IMR-90 (cell line): Measurements from ENCODE around the gene PIP5K1B. TPM values are rescaled to one million over a fixed set of nuclear protein-coding genes. Genes with fewer than 3 reads are reported as not detected.

ENCODE experiments used
- ATAC-seq: fragments of 200-7000 bp; cut with Tn5 transposase; 2 replicates; pipeline ENCODE4 v1.9.1; 2020; ENCODE audit warnings: low read depth, mild to moderate bottlenecking, moderate library complexity
- BruUV-seq: library from RNA; stranded (reverse); fragments of 400-500 nt; replicated peaks from 2 replicates; lab custom pipeline; 2021; lab: Mats Ljungman, UMichigan
- CTCF ChIA-PET: fragments of 300-600 bp; formaldehyde crosslinking; extraction: SDS; loops from one replicate; lab custom pipeline; 2021; ENCODE audit warnings: antibody characterized with exemption; lab: Yijun Ruan, JAX
- POLR2A ChIA-PET: fragments of 300-600 bp; sonication (Branson Sonifier 250); formaldehyde crosslinking; loops from one replicate; lab custom pipeline; 2022; ENCODE audit warnings: antibody characterized with exemption; ENCODE audit not compliant: unreplicated experiment; lab: Charles Lee
- DNase-seq: peaks from one replicate; pipeline ENCODE4 v3.0.0; 2013
- H2AFZ ChIP-seq: replicated peaks from 2 replicates; pipeline ENCODE3; 2013; ENCODE audit warnings: low read length, mild to moderate bottlenecking; ENCODE audit not compliant: poor library complexity
- H2AK5ac ChIP-seq: 2 replicates; pipeline ENCODE4 v1.6.1; 2013; ENCODE audit warnings: low read depth, low read length, inconsistent platforms
- H2AK9ac ChIP-seq: replicated peaks from 2 replicates; pipeline ENCODE3; 2013; ENCODE audit warnings: mild to moderate bottlenecking, low read depth, low read length, moderate library complexity; ENCODE audit not compliant: poor library complexity
- H2BK120ac ChIP-seq: 2 replicates; pipeline ENCODE4 v1.6.1; 2013; ENCODE audit warnings: low read depth, low read length, inconsistent platforms
- H2BK15ac ChIP-seq: 3 replicates; pipeline ENCODE4 v1.6.1; 2013; ENCODE audit warnings: low read depth, low read length, inconsistent platforms
- H2BK20ac ChIP-seq: 2 replicates; pipeline ENCODE4 v1.6.1; 2013; ENCODE audit warnings: low read depth, mild to moderate bottlenecking, inconsistent platforms, low read length, moderate library complexity
- H2BK5ac ChIP-seq: 2 replicates; pipeline ENCODE4 v1.6.1; 2013; ENCODE audit warnings: mild to moderate bottlenecking, low read depth, low read length, inconsistent platforms; ENCODE audit not compliant: poor library complexity, severe bottlenecking
- H3K14ac ChIP-seq: replicated peaks from 2 replicates; pipeline ENCODE4 v1.6.1; 2013; ENCODE audit warnings: low read depth, low read length, inconsistent platforms
- H3K18ac ChIP-seq: 2 replicates; pipeline ENCODE4 v1.6.1; 2013; ENCODE audit warnings: low read depth, low read length, control low read depth
- H3K23ac ChIP-seq: 2 replicates; pipeline ENCODE4 v1.6.1; 2013; ENCODE audit warnings: low read depth, low read length, inconsistent platforms
- H3K27ac ChIP-seq: 2 replicates; pipeline ENCODE4 v1.5.1; 2013; ENCODE audit warnings: mild to moderate bottlenecking, control low read depth, low read length; ENCODE audit not compliant: insufficient read depth
- H3K27me3 ChIP-seq: 2 replicates; pipeline ENCODE4 v1.6.1; 2013; ENCODE audit warnings: low read length; ENCODE audit not compliant: control insufficient read depth, insufficient read depth
- H3K36me3 ChIP-seq: 2 replicates; pipeline ENCODE4 v1.6.1; 2013; ENCODE audit warnings: low read length, mixed read lengths; ENCODE audit not compliant: control insufficient read depth, insufficient read depth
- H3K4ac ChIP-seq: 2 replicates; pipeline ENCODE4 v1.6.1; 2013; ENCODE audit warnings: low read depth, low read length, inconsistent platforms
- H3K4me1 ChIP-seq: 2 replicates; pipeline ENCODE4 v1.6.1; 2013; ENCODE audit warnings: low read length, mixed read lengths; ENCODE audit not compliant: control insufficient read depth, insufficient read depth
- H3K4me2 ChIP-seq: 2 replicates; pipeline ENCODE4 v1.6.1; 2013; ENCODE audit warnings: low read depth, mild to moderate bottlenecking, control low read depth, low read length, moderate library complexity
- H3K4me3 ChIP-seq: 2 replicates; pipeline ENCODE4 v1.5.1; 2013; ENCODE audit warnings: low read depth, mild to moderate bottlenecking, control low read depth, low read length, moderate library complexity; ENCODE audit not compliant: insufficient read depth
- H3K56ac ChIP-seq: 2 replicates; pipeline ENCODE4 v1.6.1; 2013; ENCODE audit warnings: low read length, inconsistent platforms; ENCODE audit not compliant: insufficient read depth; ENCODE audit errors: extremely low read depth
- H3K79me1 ChIP-seq, 2 experiments: 2 replicates each; pipeline ENCODE4 v1.6.1; 2013; ENCODE audit warnings: low read length in 2 of 2, inconsistent platforms in 1 of 2, low read depth in 1 of 2
- H3K9ac ChIP-seq: 2 replicates; pipeline ENCODE4 v1.6.1; 2013; ENCODE audit warnings: low read depth, low read length, control low read depth
- H3K9me1 ChIP-seq: 2 replicates; pipeline ENCODE4 v1.6.1; 2013; ENCODE audit warnings: low read length, inconsistent platforms; ENCODE audit not compliant: insufficient read depth
- H3K9me3 ChIP-seq: 2 replicates; pipeline ENCODE4 v1.6.1; 2013; ENCODE audit warnings: low read length; ENCODE audit not compliant: control insufficient read depth, insufficient read depth
- H4K20me1 ChIP-seq: 2 replicates; pipeline ENCODE4 v1.6.1; 2013; ENCODE audit warnings: low read length, inconsistent platforms; ENCODE audit not compliant: insufficient read depth
- H4K5ac ChIP-seq: 2 replicates; pipeline ENCODE4 v1.6.1; 2013; ENCODE audit warnings: mild to moderate bottlenecking, low read depth, low read length, control low read depth
- H4K8ac ChIP-seq, 2 experiments: 2 replicates each; pipeline ENCODE4 v1.6.1; 2013; ENCODE audit warnings: low read depth in 2 of 2, low read length in 2 of 2, control low read depth in 1 of 2, inconsistent platforms in 1 of 2
- H4K91ac ChIP-seq: 2 replicates; pipeline ENCODE4 v1.6.1; 2013; ENCODE audit warnings: low read depth, low read length, inconsistent platforms; ENCODE audit not compliant: insufficient read depth
- BHLHE40 ChIP-seq: fragments of 150-350 bp; IDR thresholded peaks from 2 replicates; pipeline ENCODE4 v1.6.1; 2016; ENCODE audit warnings: mild to moderate bottlenecking, low read depth, low read length
- CEBPB ChIP-seq: IDR thresholded peaks from 2 replicates; pipeline ENCODE4 v1.6.1; 2012; ENCODE audit warnings: low read depth, low read length, improper control_type of control experiment
- CHD1 ChIP-seq: IDR thresholded peaks from 2 replicates; pipeline ENCODE4 v1.6.1; 2012; ENCODE audit warnings: low read depth, low read length, improper control_type of control experiment
- CTCF ChIP-seq: conservative IDR thresholded peaks from 2 replicates; pipeline ENCODE4 v1.5.1; 2012; ENCODE audit warnings: mild to moderate bottlenecking, low read depth, low read length, improper control_type of control experiment
- FOS ChIP-seq: fragments of 150-350 bp; IDR thresholded peaks from 2 replicates; pipeline ENCODE4 v1.6.1; 2016; ENCODE audit warnings: low read depth, low read length
- MAFK ChIP-seq: IDR thresholded peaks from 2 replicates; pipeline ENCODE4 v1.6.1; 2012; ENCODE audit warnings: low read depth, low read length, improper control_type of control experiment
- NFE2L2 ChIP-seq: fragments of 150-350 bp; IDR thresholded peaks from 2 replicates; pipeline ENCODE4 v1.6.1; 2016; ENCODE audit warnings: low read depth, mild to moderate bottlenecking, low read length
- RAD21 ChIP-seq: IDR thresholded peaks from 2 replicates; pipeline ENCODE4 v1.6.1; 2012; ENCODE audit warnings: low read length, improper control_type of control experiment
- RCOR1 ChIP-seq: IDR thresholded peaks from 2 replicates; pipeline ENCODE4 v1.6.1; 2012; ENCODE audit warnings: mild to moderate bottlenecking, low read length, improper control_type of control experiment; ENCODE audit not compliant: insufficient replicate concordance
- SMC3 ChIP-seq: fragments of 150-350 bp; IDR thresholded peaks from 2 replicates; pipeline ENCODE4 v1.6.1; 2016; ENCODE audit warnings: low read depth, mild to moderate bottlenecking, antibody characterized with exemption, low read length, moderate library complexity
- USF2 ChIP-seq: fragments of 150-350 bp; IDR thresholded peaks from 2 replicates; pipeline ENCODE4 v1.6.1; 2017; ENCODE audit warnings: mild to moderate bottlenecking, antibody characterized with exemption, low read length, low read depth
- WGBS, 2 experiments: methylation state at CpG; one replicate each; pipeline versions ENCODE4 v1.1.5 to v1.1.7; 2013; ENCODE audit warnings: missing lambda C conversion rate in 2 of 2; ENCODE audit not compliant: insufficient read length in 1 of 2; ENCODE audit errors: extremely low coverage in 2 of 2; 5-methylcytosine and 5-hydroxymethylcytosine counted together
- dilution Hi-C: fragments of 300-500 bp; cut with HindIII; formaldehyde crosslinking; loops from one replicate; pipeline ENCODE4 v1.14.3; 2018; ENCODE audit warnings: low sequenced_read_pairs; ENCODE audit not compliant: unreplicated experiment
- in situ Hi-C: fragments of 300-500 bp; cut with MboI; formaldehyde crosslinking; loops from 3 replicates; pipeline ENCODE4 v1.14.3; 2019; ENCODE audit warnings: low sequenced_read_pairs, inconsistent platforms, mixed read lengths
- intact Hi-C: fragments of 100-400 bp; cut with micrococcal nuclease; formaldehyde crosslinking; loops from 2 replicates; pipeline ENCODE4 v1.10.0; 2022
- polyA plus RNA-seq, 3 experiments: library from polyadenylated mRNA; depleted of rRNA; stranded (reverse); fragments of >200 nt; gene quantifications; 2 replicates each; pipeline ENCODE4 v1.2.3, GENCODE V29; 2012; ENCODE audit warnings: low replicate concordance in 1 of 3
- total RNA-seq: library from RNA; depleted of rRNA; stranded (reverse); fragments of >200 nt; gene quantifications from 2 replicates; pipeline ENCODE4 v1.2.3, GENCODE V29; 2012
- TF ChIP-seq, protein P1 (sequence below): fragments of 150-350 bp; IDR thresholded peaks from 2 replicates; pipeline ENCODE4 v1.6.1; 2016; ENCODE audit warnings: low read depth, mild to moderate bottlenecking, low read length, moderate library complexity, borderline replicate concordance

Gene PIP5K1B
- total and polyA plus RNA-seq, 2 of the 4 experiments (the other 2 are of a cell fraction) = not detected

- peaks cover 2% of the 10 kb centered on the region; the same call in 1 of the 2 replicates for H3K9me1 ChIP-seq
- no peak overlapping the region for H2BK5ac ChIP-seq
- H3K14ac ChIP-seq = no peak overlapping the region
- no peak overlapping the region for H2BK15ac ChIP-seq
- no peaks in the 10 kb centered on the region for H3K9me3 ChIP-seq
- H2BK120ac ChIP-seq = no peak overlapping the region
- H3K18ac ChIP-seq = no peak overlapping the region
- H3K27me3 ChIP-seq = no peaks in the 10 kb centered on the region
- BruUV-seq = no TSS peak
- WGBS, 2 experiments = 100% methylated on average over 1 of the region's 4 CpGs; no CpG with 5 or more reads in 1 of the 2 experiments
- no peak overlapping the region for H2AK5ac ChIP-seq
- no peak overlapping the region for H4K91ac ChIP-seq
- H4K8ac ChIP-seq = 0 out of 4 replicates have a peak overlapping the region, but pooled peaks of 1 of the 2 experiments have one; percentile 24
- H4K20me1 ChIP-seq = no peaks in the 10 kb centered on the region; the same call in 1 of the 2 replicates
- no peak overlapping the region for H2AK9ac ChIP-seq
- H3K9ac ChIP-seq = no peak overlapping the region
- dilution Hi-C loops (no loop called here), in situ Hi-C loops (loop anchor here (5.0 to 25.0 kb wide), 2 partner anchors 141 to 506 kb away; no protein-coding TSS in a partner anchor), intact Hi-C loops (loop anchor here (10.0 kb wide), 1 partner anchor 318 kb away; no protein-coding TSS in a partner anchor)
- H3K79me1 ChIP-seq = peaks cover 3 to 8% of the 10 kb centered on the region in 2 experiments; a peak in 3 of 4 replicates
- DNase-seq (no peak), ATAC-seq (no peak)
- no peak overlapping the region for H2AFZ ChIP-seq
- H2BK20ac ChIP-seq = no peak overlapping the region
- CTCF ChIA-PET = interaction anchor here (7.0 kb wide), 1 partner anchor 137 kb away, joined by 47 read pairs; no protein-coding TSS in a partner anchor
- no peak overlapping the region for H3K4me3 ChIP-seq
- peaks cover 2% of the 10 kb centered on the region; the same call in 1 of the 2 replicates for H3K4me1 ChIP-seq
- no peak overlapping the region for H3K27ac ChIP-seq
- H3K56ac ChIP-seq = no peak overlapping the region
- no peak for TF ChIP-seq CTCF
- no peak for TF ChIP-seq RCOR1
- TF ChIP-seq MAFK = no peak
- no peak for TF ChIP-seq SMC3
- TF ChIP-seq NFE2L2 = no peak
- TF ChIP-seq, protein P1, sequence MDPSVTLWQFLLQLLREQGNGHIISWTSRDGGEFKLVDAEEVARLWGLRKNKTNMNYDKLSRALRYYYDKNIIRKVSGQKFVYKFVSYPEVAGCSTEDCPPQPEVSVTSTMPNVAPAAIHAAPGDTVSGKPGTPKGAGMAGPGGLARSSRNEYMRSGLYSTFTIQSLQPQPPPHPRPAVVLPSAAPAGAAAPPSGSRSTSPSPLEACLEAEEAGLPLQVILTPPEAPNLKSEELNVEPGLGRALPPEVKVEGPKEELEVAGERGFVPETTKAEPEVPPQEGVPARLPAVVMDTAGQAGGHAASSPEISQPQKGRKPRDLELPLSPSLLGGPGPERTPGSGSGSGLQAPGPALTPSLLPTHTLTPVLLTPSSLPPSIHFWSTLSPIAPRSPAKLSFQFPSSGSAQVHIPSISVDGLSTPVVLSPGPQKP = no peak
- no peak for TF ChIP-seq USF2
- no peak for TF ChIP-seq BHLHE40
- no peak for TF ChIP-seq RAD21
- TF ChIP-seq CEBPB = no peak
- no peak for TF ChIP-seq CHD1
- TF ChIP-seq FOS = no peak
- no peak overlapping the region for H3K4me2 ChIP-seq
- H3K4ac ChIP-seq = no peak overlapping the region
- H4K5ac ChIP-seq = no peak overlapping the region
- POLR2A ChIA-PET = no interaction called here
- H3K36me3 ChIP-seq = peaks cover 4% of the 10 kb centered on the region; the same call in 1 of the 2 replicates
- no peak overlapping the region for H3K23ac ChIP-seq
These were observed 351.3 kb downstream of the PIP5K1B start for GRCh38 chr9:69056191-69056815.
